Measurements from ENCODE around the gene RALA.

The RALA gene

GRCh38 chr7:39609935-39610263 lies 13.5 kb upstream of the RALA start:
- Histone ChIP-seq H3K9me3 (ENCODE audit: control insufficient read depth, low read length) (no peaks in the 10 kb centered on the region), H3K79me1 (replicated peaks; ENCODE audit: low read length, poor library complexity, severe bottlenecking) (no peaks in the 10 kb centered on the region), H2BK120ac (ENCODE audit: low read depth, low read length) (no peak overlapping the region), H2BK15ac (ENCODE audit: low read depth, poor library complexity, severe bottlenecking) (no peak overlapping the region), H2BK12ac (ENCODE audit: low read length in 2 of 2) (no peak overlapping the region), H3K4me1 (ENCODE audit: control insufficient read depth, insufficient read depth, low read depth, low read length) (peaks cover 3% of the 10 kb centered on the region), H2AK5ac (ENCODE audit: low read length, severe bottlenecking) (no peak overlapping the region), H4K8ac (ENCODE audit: low read length) (peak overlapping the region; percentile 76), H3K4ac (ENCODE audit: low read depth in 1 of 2, low read length in 2 of 2) (peak overlapping the region in 1 of 2 experiments; percentile 62), H3K23ac (ENCODE audit: low read length in 2 of 2) (no peak overlapping the region), H3K14ac (ENCODE audit: low read length in 2 of 2) (no peak overlapping the region), H3K27me3 (ENCODE audit: control insufficient read depth in 1 of 2, insufficient read depth in 1 of 2, low read length in 2 of 2) (no peaks in the 10 kb centered on the region), H4K91ac (ENCODE audit: low read length) (no peak overlapping the region), H2BK5ac (ENCODE audit: low read depth, low read length, poor library complexity, severe bottlenecking) (no peak overlapping the region), H3K4me3 (ENCODE audit: insufficient read depth in 1 of 2, low read depth in 1 of 2, low read length in 2 of 2) (peak overlapping the region in 1 of 2 experiments; percentile 63), H3K27ac (ENCODE audit: low read length, poor library complexity, severe bottlenecking) (no peak overlapping the region), H2AFZ (ENCODE audit: low read depth, low read length) (peak overlapping the region; percentile 62), H3K4me2 (ENCODE audit: low read length, poor library complexity, severe bottlenecking) (no peak overlapping the region), H3K36me3 (ENCODE audit: control insufficient read depth in 1 of 2, insufficient read depth in 2 of 2, low read depth in 1 of 2, low read length in 2 of 2) (no peaks in the 10 kb centered on the region), H3K9ac (ENCODE audit: low read length) (peak overlapping the region; percentile 91), H3K18ac (ENCODE audit: low read depth in 1 of 2, low read length in 2 of 2) (peak overlapping the region; percentile 59 to 72)
- DNase-seq, result no peak
- whole genome bisulfite sequencing, result 91% methylated on average over 5 of the region's 5 CpGs

DNA sequence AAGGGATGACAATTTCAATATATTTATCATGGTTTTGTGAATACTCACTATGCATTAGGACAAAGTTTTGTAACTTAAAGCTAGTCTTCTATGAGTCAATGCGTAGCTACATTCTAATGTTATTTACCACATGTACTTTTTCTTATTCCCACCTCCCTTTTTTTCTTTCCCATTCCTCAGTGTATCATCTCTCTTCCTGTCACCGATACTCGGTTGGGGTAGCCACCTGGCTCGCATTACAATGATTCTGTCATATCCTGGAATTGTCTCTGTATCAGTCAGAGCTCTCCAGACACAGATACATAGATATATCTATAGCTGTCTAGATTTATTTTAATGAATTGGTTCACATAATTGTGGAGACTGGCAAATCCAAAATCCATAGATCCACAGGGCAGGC lies 9.8 kb upstream of the RALA start:
- Histone ChIP-seq H2AFZ (ENCODE audit: low read depth, low read length) (no peak overlapping the region), H2AK5ac (ENCODE audit: low read length, severe bottlenecking) (no peak overlapping the region), H2BK120ac (ENCODE audit: low read depth, low read length) (no peak overlapping the region), H4K8ac (ENCODE audit: low read length) (no peak overlapping the region), H4K91ac (ENCODE audit: low read length) (no peak overlapping the region), H2BK15ac (ENCODE audit: low read depth, poor library complexity, severe bottlenecking) (no peak overlapping the region), H3K14ac (ENCODE audit: low read length in 2 of 2) (no peak overlapping the region), H2BK5ac (ENCODE audit: low read depth, low read length, poor library complexity, severe bottlenecking) (no peak overlapping the region), H3K23ac (ENCODE audit: low read length in 2 of 2) (no peak overlapping the region), H3K4ac (ENCODE audit: low read depth in 1 of 2, low read length in 2 of 2) (no peak overlapping the region), H3K27ac (ENCODE audit: low read length, poor library complexity, severe bottlenecking) (no peak overlapping the region), H3K36me3 (ENCODE audit: control insufficient read depth in 1 of 2, insufficient read depth in 2 of 2, low read depth in 1 of 2, low read length in 2 of 2) (no peaks in the 10 kb centered on the region), H3K79me1 (replicated peaks; ENCODE audit: low read length, poor library complexity, severe bottlenecking) (no peaks in the 10 kb centered on the region), H3K4me2 (ENCODE audit: low read length, poor library complexity, severe bottlenecking) (no peak overlapping the region), H3K9ac (ENCODE audit: low read length) (no peak overlapping the region), H3K4me1 (ENCODE audit: control insufficient read depth, insufficient read depth, low read depth, low read length) (peaks cover 3% of the 10 kb centered on the region), H3K27me3 (ENCODE audit: control insufficient read depth in 1 of 2, insufficient read depth in 1 of 2, low read length in 2 of 2) (no peaks in the 10 kb centered on the region), H3K18ac (ENCODE audit: low read depth in 1 of 2, low read length in 2 of 2) (no peak overlapping the region), H2BK12ac (ENCODE audit: low read length in 2 of 2) (no peak overlapping the region), H3K9me3 (ENCODE audit: control insufficient read depth, low read length) (no peaks in the 10 kb centered on the region), H3K4me3 (ENCODE audit: insufficient read depth in 1 of 2, low read depth in 1 of 2, low read length in 2 of 2) (no peak overlapping the region)
- 82% methylated on average over 4 of the region's 4 CpGs for WGBS
- DNase-seq, result no peak

DNA sequence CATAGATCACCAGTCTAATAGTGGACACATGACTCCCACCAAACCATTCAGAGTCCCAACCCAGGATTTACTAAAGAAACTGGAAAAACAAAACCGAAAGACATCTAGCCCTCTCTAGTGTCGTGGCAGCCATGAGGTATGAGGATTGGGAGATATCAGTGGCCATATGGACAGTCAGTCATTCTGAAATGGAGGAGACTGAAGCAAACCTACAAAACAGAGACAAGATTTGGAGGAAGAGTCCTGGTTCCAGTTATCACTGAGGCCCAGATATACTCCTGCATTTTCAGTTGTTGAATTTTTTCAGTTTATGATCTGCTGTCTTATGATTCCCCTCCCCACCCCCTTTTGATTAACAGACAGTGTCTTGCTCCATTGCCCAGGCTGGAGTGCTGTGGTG lies 9.1 kb upstream of the RALA start:
- H3K14ac ChIP-seq (ENCODE audit: low read length in 2 of 2), result no peak overlapping the region
- no peak overlapping the region for H2BK12ac ChIP-seq (ENCODE audit: low read length in 2 of 2)
- H2BK15ac ChIP-seq (ENCODE audit: low read depth, poor library complexity, severe bottlenecking), result no peak overlapping the region
- H3K4me2 ChIP-seq (ENCODE audit: low read length, poor library complexity, severe bottlenecking), result no peak overlapping the region
- H3K23ac ChIP-seq (ENCODE audit: low read length in 2 of 2), result no peak overlapping the region
- no peak overlapping the region for H3K27ac ChIP-seq (ENCODE audit: low read length, poor library complexity, severe bottlenecking)
- DNase-seq, result no peak
- H2AK5ac ChIP-seq (ENCODE audit: low read length, severe bottlenecking), result no peak overlapping the region
- no peak overlapping the region for H3K9ac ChIP-seq (ENCODE audit: low read length)
- no peak overlapping the region for H3K4ac ChIP-seq (ENCODE audit: low read depth in 1 of 2, low read length in 2 of 2)
- H4K8ac ChIP-seq (ENCODE audit: low read length), result no peak overlapping the region
- no peak overlapping the region for H3K4me3 ChIP-seq (ENCODE audit: insufficient read depth in 1 of 2, low read depth in 1 of 2, low read length in 2 of 2)
- no peak overlapping the region for H2AFZ ChIP-seq (ENCODE audit: low read depth, low read length)
- H3K9me3 ChIP-seq (ENCODE audit: control insufficient read depth, low read length), result no peaks in the 10 kb centered on the region
- peaks cover 3% of the 10 kb centered on the region for H3K4me1 ChIP-seq (ENCODE audit: control insufficient read depth, insufficient read depth, low read depth, low read length)
- no peaks in the 10 kb centered on the region for H3K27me3 ChIP-seq (ENCODE audit: control insufficient read depth in 1 of 2, insufficient read depth in 1 of 2, low read length in 2 of 2)
- no peaks in the 10 kb centered on the region for H3K36me3 ChIP-seq (ENCODE audit: control insufficient read depth in 1 of 2, insufficient read depth in 2 of 2, low read depth in 1 of 2, low read length in 2 of 2)
- no peak overlapping the region for H2BK120ac ChIP-seq (ENCODE audit: low read depth, low read length)
- H4K91ac ChIP-seq (ENCODE audit: low read length), result no peak overlapping the region
- no peak overlapping the region for H3K18ac ChIP-seq (ENCODE audit: low read depth in 1 of 2, low read length in 2 of 2)
- peaks cover 2% of the 10 kb centered on the region for H3K79me1 ChIP-seq (replicated peaks; ENCODE audit: low read length, poor library complexity, severe bottlenecking)
- no peak overlapping the region for H2BK5ac ChIP-seq (ENCODE audit: low read depth, low read length, poor library complexity, severe bottlenecking)
- WGBS, result 93% methylated on average over 2 of the region's 2 CpGs

DNA sequence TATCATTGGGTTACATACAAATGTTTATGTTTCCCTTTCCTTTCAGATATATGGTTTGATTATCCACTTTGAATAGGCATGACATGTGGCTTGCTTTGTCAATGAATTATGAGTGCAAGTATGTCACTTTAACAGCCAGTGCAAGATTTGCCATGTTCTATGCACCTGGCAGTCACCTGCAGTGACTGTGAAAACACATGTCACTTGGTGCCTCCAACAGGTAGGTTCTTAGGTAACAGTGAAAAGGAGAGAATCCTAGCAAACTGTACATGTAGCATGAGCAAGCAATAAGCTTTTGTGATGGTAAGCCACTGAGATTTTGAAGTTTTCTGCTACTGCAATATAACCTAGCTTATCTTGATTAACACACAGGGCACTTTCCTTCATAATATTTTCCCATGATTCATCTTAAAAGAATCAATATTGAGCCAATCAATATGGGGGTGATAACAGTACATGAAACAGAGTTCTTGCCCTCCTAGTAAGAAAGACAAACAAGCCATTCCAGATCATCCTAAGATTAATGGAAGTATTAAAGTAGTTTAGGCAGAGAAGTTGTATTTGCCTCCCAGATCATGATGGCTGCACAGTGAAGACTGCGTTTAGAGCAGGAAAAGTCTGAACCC lies 7.9 kb upstream of the RALA start:
- Histone ChIP-seq H2BK120ac (ENCODE audit: low read depth, low read length) (no peak overlapping the region), H3K4me2 (ENCODE audit: low read length, poor library complexity, severe bottlenecking) (no peak overlapping the region), H3K4me3 (ENCODE audit: insufficient read depth in 1 of 2, low read depth in 1 of 2, low read length in 2 of 2) (no peak overlapping the region), H3K79me1 (replicated peaks; ENCODE audit: low read length, poor library complexity, severe bottlenecking) (peaks cover 2% of the 10 kb centered on the region), H3K4me1 (ENCODE audit: control insufficient read depth, insufficient read depth, low read depth, low read length) (no peaks in the 10 kb centered on the region), H3K18ac (ENCODE audit: low read depth in 1 of 2, low read length in 2 of 2) (no peak overlapping the region), H3K4ac (ENCODE audit: low read depth in 1 of 2, low read length in 2 of 2) (no peak overlapping the region), H3K36me3 (ENCODE audit: control insufficient read depth in 1 of 2, insufficient read depth in 2 of 2, low read depth in 1 of 2, low read length in 2 of 2) (no peaks in the 10 kb centered on the region), H3K14ac (ENCODE audit: low read length in 2 of 2) (no peak overlapping the region), H4K8ac (ENCODE audit: low read length) (no peak overlapping the region), H2BK5ac (ENCODE audit: low read depth, low read length, poor library complexity, severe bottlenecking) (no peak overlapping the region), H2AFZ (ENCODE audit: low read depth, low read length) (no peak overlapping the region), H3K27ac (ENCODE audit: low read length, poor library complexity, severe bottlenecking) (no peak overlapping the region), H4K91ac (ENCODE audit: low read length) (no peak overlapping the region), H3K23ac (ENCODE audit: low read length in 2 of 2) (no peak overlapping the region), H3K9me3 (ENCODE audit: control insufficient read depth, low read length) (no peaks in the 10 kb centered on the region), H3K9ac (ENCODE audit: low read length) (no peak overlapping the region), H2BK15ac (ENCODE audit: low read depth, poor library complexity, severe bottlenecking) (no peak overlapping the region), H2AK5ac (ENCODE audit: low read length, severe bottlenecking) (no peak overlapping the region), H3K27me3 (ENCODE audit: control insufficient read depth in 1 of 2, insufficient read depth in 1 of 2, low read length in 2 of 2) (no peaks in the 10 kb centered on the region), H2BK12ac (ENCODE audit: low read length in 2 of 2) (no peak overlapping the region)
- WGBS, result 100% methylated on average over 1 of the region's 1 CpG
- DNase-seq, result no peak
